Breast epithelium (tissue), 4 donors: ENCODE measurements around the gene PHOSPHO1. TPM values are rescaled to one million over a fixed set of nuclear protein-coding genes. Genes with fewer than 3 reads are reported as not detected.

Experiments
- DNase-seq, 2 donors: peaks; one replicate each; pipeline ENCODE4 v3.0.0-alpha.2; 2019; ENCODE audit warnings: low spot score in 2 of 2
- H3K27ac ChIP-seq, 2 donors: fragments of 200-600 bp; sonication (generic) in 1 of 2; one replicate each; pipeline ENCODE4 v1.5.1; 2016 to 2019; ENCODE audit warnings: mild to moderate bottlenecking in 1 of 2
- H3K27me3 ChIP-seq, 2 donors: fragments of 200-600 bp; sonication (generic) in 1 of 2; one replicate each; pipeline versions ENCODE4 v1.5.1 to v1.6.0; 2017 to 2019; ENCODE audit warnings: control low read depth in 1 of 2, mild to moderate bottlenecking in 1 of 2
- H3K36me3 ChIP-seq: fragments of 200-600 bp; one replicate; pipeline ENCODE4 v1.5.1; 2019
- H3K4me1 ChIP-seq, 2 donors: fragments of 200-600 bp; sonication (generic); one replicate each; pipeline ENCODE4 v1.5.1; 2016 to 2019; ENCODE audit warnings: control low read depth in 1 of 2
- H3K4me3 ChIP-seq, 3 donors: fragments of 200-600 bp; sonication (generic); 1 replicate in 2 of 3; 2 replicates in 1 of 3; pipeline ENCODE4 v1.5.1; 2016 to 2019; ENCODE audit warnings: mild to moderate bottlenecking in 3 of 3, moderate library complexity in 2 of 3
- H3K9me3 ChIP-seq, 2 donors: fragments of 200-600 bp; sonication (generic) in 1 of 2; one replicate each; pipeline ENCODE4 v1.5.1; 2016 to 2019; ENCODE audit warnings: control low read depth in 1 of 2
- CTCF ChIP-seq, 3 donors: fragments of 450-650 bp; IDR thresholded peaks; one replicate each; pipeline ENCODE4 v1.5.1; 2016 to 2017; ENCODE audit warnings: antibody characterized with exemption in 3 of 3, mild to moderate bottlenecking in 3 of 3, moderate library complexity in 3 of 3
- POLR2A ChIP-seq: fragments of 450-650 bp; IDR thresholded peaks from one replicate; pipeline ENCODE4 v1.6.1; 2016; ENCODE audit warnings: antibody characterized with exemption, mild to moderate bottlenecking, moderate library complexity
- POLR2AphosphoS5 ChIP-seq, 3 donors: sonication (generic); formaldehyde crosslinking; IDR thresholded peaks; one replicate each; pipeline ENCODE4 v1.6.1; 2017; ENCODE audit warnings: antibody characterized with exemption in 3 of 3
- intact Hi-C: fragments of 100-400 bp; cut with DNase I; formaldehyde crosslinking; loops from one replicate; pipeline ENCODE4 v1.15.1; 2023; ENCODE audit warnings: low total_unique reads
- total RNA-seq, 3 donors: library from RNA; depleted of rRNA; stranded (reverse); fragments of >200 nt; gene quantifications; one replicate each; pipeline ENCODE4 v1.1.0, GENCODE V29; 2016

Gene PHOSPHO1
- total RNA-seq, 3 donors from 2014 or later: 0.33 to 0.88 TPM; not detected in 1

DNA sequence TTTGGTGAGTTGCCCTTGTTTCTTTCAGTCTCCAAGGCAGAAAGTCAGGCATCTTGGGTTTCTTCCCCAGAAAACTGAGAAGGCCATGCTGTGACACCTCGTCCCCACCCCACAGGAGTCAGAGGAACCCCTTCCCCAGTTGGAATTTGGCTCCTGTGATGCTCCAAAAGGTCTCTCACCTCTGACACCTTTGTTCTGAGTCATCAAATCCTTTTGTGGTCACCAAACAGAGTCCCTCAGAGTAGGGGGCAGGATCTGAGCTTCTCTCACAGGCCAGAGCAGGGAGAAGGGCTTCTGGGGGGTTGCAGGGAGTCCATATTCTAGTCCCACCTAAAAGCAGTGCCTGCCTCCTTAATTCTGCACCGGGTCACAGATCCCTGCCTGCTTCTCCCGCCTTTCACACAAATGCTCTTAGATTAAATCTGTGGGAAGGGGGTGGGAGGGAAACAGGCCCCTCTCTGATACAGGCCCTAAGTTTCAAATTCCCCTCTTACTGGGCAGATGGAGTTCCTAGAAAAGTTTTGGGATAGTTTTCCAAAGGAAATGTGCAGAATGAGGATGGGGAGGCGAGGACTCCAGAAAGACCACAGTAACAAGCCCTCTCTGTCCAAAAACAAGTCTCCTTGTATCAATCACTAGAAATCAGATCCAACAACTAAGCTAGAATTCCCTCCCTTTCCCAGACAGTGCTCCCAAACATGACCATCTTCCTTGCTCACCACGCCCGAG lies 1.3 kb downstream of the PHOSPHO1 start:
- DNase-seq: no peak
- H3K4me1 ChIP-seq: peaks cover 4% of the 10 kb centered on the region in 2 donors
- TF ChIP-seq POLR2A (no peak), POLR2AphosphoS5 (IDR thresholded peaks at IDR 0.05) (no peak), CTCF (IDR thresholded peaks at IDR 0.05) (no peak)
- H3K27me3 ChIP-seq: peaks cover 3 to 42% of the 10 kb centered on the region in 2 donors
- H3K9me3 ChIP-seq: no peaks in the 10 kb centered on the region
- peak overlapping the region in 2 of 3 donors; percentile 51 to 77 for H3K4me3 ChIP-seq
- no peak overlapping the region for H3K27ac ChIP-seq
- no peaks in the 10 kb centered on the region for H3K36me3 ChIP-seq
- intact Hi-C loops: loop anchor here (5.0 kb wide), 1 partner anchor 922 kb away; no protein-coding TSS in a partner anchor

- DNase-seq: peak in 1 of 2 donors; percentile 46
- Histone ChIP-seq H3K4me1 (peaks cover 4 to 12% of the 10 kb centered on the region in 2 donors), H3K4me3 (no peak overlapping the region), H3K9me3 (no peaks in the 10 kb centered on the region), H3K27ac (no peak overlapping the region), H3K36me3 (no peaks in the 10 kb centered on the region), H3K27me3 (peaks cover 3 to 58% of the 10 kb centered on the region in 2 donors)
- TF ChIP-seq POLR2AphosphoS5 (IDR thresholded peaks at IDR 0.05) (no peak), POLR2A (no peak), CTCF (IDR thresholded peaks at IDR 0.05) (peak; percentile 28 to 79 (median 70))
- intact Hi-C loops: loop anchor here (5.0 kb wide), 1 partner anchor 920 kb away; no protein-coding TSS in a partner anchor
Measured at GRCh38 chr17:49227436-49228261, 2.9 kb downstream of the PHOSPHO1 start.

GRCh38 chr17:49226771-49227435 lies 3.7 kb downstream of the PHOSPHO1 start:
- Histone ChIP-seq H3K27me3 (peaks cover 3 to 62% of the 10 kb centered on the region in 2 donors), H3K4me1 (peaks cover 4 to 12% of the 10 kb centered on the region in 2 donors)

GRCh38 chr17:49225554-49226236 lies 4.9 kb downstream of the PHOSPHO1 start:
- peaks cover 3 to 58% of the 10 kb centered on the region in 2 donors for H3K27me3 ChIP-seq
- intact Hi-C loops: loop anchor here (5.0 kb wide), 1 partner anchor 918 kb away; no protein-coding TSS in a partner anchor

More at GRCh38 chr17:49226771-49227435, 3.7 kb downstream of the PHOSPHO1 start:
- Histone ChIP-seq H3K27ac (no peak overlapping the region), H3K9me3 (no peaks in the 10 kb centered on the region), H3K4me3 (no peak overlapping the region), H3K36me3 (no peaks in the 10 kb centered on the region)
- TF ChIP-seq CTCF (IDR thresholded peaks at IDR 0.05): no peak
- TF ChIP-seq POLR2A: no peak
- TF ChIP-seq POLR2AphosphoS5 (IDR thresholded peaks at IDR 0.05): no peak
- intact Hi-C loops: loop anchor here (5.0 kb wide), 1 partner anchor 920 kb away; no protein-coding TSS in a partner anchor
- DNase-seq: no peak

More at GRCh38 chr17:49225554-49226236, 4.9 kb downstream of the PHOSPHO1 start:
- TF ChIP-seq POLR2A (no peak), CTCF (IDR thresholded peaks at IDR 0.05) (no peak), POLR2AphosphoS5 (IDR thresholded peaks at IDR 0.05) (no peak)
- Histone ChIP-seq H3K4me3 (no peak overlapping the region), H3K4me1 (peaks cover 4 to 12% of the 10 kb centered on the region in 2 donors), H3K9me3 (no peaks in the 10 kb centered on the region), H3K36me3 (no peaks in the 10 kb centered on the region), H3K27ac (no peak overlapping the region)
- DNase-seq: no peak
